ENCODE measurements around the gene ENG.

ENG gene

DNA sequence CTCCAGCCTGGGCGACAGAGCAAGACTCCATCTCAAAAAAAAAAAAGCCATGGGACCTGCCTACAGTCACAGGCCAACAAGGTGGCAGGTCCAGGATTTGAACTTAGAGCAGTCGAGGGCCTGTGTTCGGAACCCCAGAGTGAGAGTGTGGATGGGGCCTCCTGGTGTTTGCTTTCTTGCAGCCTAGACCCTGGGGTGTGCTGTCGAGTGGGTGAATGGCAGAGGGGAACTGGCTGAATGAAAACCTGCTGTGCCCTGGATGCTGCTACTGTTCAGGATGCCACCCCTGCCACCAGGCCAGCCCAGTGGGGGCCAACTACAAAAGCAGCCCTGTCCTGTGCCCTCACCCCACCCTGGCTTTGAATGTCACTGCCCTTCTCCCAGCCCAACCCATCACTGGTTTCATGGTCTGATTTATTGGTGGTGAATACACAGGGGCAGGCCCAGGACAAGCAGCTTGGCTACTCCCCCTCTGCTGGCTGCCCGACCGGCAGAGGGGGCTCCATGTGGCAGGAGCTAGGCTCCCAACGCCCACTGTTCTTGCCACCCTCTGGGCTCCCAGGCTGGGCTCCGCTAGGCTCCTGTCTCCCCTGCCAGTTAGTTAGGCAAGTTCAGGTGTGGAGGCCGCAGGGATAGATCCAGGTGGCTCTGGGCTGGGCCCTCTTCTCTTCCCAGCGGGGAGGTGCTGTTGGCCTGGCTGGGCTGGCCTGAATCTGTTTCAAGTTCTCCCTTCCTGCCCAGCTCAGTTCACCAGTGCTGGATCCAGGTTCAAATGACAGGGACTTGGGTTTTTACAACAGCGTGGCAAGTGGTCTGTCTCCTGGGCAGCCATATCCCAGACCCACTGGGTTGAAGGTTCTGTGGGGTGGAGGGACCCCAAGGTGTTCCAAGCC is 39.6 kb downstream of the ENG start:
- no peak for DNase-seq

DNA sequence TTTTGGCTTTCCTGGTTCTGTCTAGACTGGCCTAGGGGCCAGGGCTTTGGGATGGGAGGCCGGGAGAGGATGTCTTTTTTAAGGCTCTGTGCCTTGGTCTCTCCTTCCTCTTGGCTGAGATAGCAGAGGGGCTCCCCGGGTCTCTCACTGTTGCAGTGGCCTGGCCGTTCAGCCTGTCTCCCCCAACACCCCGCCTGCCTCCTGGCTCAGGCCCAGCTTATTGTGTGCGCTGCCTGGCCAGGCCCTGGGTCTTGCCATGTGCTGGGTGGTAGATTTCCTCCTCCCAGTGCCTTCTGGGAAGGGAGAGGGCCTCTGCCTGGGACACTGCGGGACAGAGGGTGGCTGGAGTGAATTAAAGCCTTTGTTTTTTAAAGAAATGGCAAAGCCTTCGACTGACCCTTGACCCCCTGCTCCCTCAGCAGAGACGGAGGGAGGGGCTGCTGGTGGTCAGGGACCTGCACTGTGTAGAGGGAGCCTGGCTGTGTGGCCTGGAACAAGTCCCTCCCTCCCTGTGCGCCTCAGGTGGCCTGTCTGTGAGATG is 40.7 kb downstream of the ENG start:
- DNase-seq = no peak

DNA sequence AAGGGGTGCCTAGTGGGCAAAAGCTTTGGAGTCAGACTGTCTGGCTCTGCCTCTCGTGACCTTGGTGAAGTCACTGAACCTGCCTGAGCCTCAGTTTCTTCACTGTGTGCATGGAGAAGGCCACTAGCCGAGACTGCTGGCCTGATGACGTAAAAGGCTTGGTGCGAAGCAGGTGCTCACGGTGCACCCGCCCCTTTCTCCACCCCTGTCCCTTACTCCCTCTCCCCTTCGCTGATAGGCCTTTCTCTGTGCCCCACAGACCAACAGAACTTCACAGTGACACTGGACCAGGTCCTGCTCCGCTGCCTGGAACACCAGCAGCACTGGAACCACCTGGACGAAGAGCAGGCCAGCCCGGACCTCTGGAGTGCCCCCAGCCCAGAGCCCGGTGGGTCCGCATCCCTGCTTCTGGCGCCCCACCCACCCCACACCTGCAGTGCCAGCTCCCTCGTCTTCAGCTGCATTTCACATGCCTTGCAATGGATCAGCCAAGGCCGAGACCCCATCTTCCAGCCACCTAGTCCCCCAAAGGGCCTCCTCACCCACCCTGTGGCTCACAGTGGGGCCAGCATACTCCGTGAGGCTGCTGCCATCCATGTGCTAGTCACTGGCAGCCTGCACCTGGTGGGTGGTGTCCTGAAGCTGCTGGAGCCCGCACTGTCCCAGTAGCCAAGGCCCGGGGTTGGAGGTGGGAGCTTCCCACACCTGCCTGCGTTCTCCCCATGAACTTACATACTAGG is 41.4 kb downstream of the ENG start:
- DNase-seq = no peak

DNA sequence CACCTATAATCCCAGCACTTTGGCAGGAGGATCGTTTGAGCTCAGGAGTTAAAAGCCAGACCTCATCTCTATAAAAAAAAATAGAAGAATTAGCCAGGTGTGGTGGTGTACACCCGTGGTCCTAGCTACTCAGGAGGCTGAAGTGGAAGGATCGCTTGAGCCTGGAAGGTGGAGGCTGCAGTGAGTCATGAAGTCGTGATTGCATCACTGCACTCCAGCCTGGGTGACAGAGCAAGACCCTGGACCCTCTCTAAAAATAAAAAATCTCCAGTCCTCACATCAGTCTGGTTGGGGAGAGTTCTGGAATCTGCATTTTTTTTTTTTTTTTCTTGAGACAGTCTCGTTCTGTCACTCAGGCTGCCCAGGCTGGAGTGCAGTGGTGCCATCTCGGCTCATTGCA is 42.4 kb downstream of the ENG start:
- no peak for DNase-seq

DNA sequence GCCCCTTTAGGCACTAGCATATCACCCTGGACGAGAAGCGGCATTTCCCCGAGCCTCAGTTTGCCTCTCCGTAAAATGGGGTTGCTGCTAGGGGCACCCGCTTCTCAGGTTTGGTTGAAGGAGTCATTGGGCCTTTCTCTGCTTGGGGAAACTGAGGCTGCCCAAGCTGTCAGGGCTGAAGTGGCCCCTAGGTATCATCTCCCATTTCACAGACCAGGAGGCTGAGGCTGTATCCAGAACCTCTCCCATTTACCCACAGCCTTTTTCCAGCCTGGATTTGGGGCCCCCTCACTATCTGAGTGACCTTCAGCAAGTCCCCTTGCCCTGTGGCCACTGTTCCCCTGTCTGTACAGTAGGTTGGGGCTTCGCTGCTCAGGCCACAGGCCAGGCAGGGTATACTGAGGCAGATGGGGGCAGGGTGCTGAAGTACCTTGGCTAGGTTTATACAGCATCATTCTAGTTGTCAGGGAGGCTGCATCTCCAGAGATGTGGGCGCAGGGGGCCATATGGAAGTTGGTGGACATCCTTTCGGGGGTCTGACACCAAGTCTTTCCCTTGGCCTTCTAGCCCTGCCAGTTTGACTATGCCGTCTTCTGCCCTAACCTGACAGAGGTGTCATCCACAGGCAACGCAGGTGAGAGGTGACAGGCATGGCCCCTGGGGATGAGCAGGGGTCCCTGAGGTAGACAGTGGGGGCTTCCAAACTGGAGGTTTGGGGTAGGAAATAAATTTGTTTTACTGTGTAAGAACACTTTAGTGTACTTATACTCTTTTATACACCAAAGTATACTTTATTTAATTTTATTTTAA is 43.9 kb downstream of the ENG start:
- DNase-seq = no peak

DNA sequence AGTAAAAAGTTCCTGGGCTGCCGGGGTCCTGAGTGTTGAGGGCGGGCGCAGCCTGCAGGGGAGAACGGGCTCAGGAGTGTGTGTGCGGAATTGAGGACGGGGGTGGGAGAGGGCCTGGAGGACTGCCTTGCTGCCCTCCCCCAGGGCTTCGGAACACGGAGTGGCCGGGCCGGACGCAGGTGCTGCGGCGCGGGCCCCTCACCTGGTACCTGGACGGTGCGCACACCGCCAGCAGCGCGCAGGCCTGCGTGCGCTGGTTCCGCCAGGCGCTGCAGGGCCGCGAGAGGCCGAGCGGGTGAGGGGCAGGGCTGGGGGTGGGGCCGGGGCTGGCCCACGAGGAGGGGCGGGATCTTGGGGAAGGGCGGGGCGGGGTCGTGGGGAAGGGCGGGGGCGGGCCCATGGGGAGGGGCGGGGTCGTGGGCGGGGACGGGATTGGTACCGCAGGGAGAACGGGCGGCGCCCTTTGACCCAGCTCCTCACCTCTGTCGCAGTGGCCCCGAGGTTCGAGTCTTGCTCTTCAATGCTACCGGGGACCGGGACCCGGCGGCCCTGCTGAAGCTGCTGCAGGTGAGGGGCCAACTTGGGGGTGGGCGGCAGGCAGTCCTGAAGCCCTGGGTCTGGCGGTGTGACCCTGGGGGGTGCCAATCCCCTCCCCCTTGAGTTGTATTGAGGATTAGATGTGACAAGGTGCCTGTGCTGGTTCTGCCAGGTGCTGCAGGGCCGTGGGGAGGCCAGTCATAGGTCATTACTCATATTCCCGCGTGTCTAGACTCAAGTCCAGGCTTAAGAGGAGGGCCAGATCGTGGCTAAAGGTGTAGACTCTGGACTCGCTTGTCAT is 44.7 kb downstream of the ENG start:
- DNase-seq = no peak

DNA sequence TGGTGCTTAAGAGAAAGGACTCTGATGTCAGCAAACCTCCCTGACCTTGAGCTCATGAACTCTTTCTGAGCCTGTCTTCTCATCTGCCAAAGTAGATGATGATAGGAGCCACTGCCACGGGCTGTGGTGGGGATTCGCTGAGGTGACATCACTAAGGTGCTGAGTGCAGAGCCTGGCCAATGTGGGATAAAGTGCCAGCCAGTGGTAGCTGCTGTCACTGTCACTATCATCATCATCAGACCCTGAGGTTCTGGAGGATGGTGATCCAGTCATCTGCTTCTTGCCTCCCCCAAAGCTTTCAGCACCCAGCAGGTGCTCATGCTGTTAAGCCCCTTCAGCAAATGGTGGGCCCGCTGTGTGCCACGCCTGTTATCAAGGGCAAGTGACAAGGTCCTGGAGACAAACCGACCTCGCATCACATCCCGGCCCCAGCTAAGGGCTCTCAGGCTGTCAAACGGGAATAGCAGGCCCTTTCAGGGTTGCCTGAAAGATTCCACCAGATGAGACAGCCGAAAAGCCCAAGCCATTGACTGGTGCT is 45.4 kb downstream of the ENG start:
- no peak for DNase-seq

DNA sequence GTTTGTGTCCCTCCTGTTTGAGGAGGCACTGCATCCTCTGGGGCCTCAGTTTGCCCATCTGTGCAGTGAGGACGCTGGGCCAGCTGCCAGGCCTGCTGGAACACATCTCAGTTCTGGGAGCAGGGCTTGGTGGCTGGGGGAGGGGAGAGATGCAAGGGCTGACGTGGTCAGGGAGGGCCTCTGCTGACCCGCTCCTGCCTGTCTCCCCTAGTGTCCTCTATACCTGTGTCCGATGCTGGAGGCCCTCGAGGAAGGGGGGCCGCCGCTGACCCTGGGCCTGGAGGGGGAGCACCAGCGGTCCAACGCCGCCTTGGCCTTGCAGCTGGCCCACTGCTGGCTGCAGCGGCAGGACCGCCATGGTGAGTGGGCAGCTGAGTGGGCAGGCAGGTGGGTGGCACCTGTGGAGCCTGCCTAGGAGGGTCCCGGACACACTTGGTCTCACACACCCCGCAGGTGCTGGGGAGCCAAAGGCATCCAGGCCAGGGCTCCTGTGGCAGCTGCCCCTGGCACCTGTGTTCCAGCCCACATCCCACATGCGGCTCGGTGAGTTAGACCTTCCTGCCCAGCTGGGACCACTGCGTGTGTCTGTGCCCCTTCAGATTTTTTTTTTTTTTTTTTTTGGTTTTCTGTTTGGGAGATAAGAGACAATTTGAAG is 46.0 kb downstream of the ENG start:
- DNase-seq = no peak

DNA sequence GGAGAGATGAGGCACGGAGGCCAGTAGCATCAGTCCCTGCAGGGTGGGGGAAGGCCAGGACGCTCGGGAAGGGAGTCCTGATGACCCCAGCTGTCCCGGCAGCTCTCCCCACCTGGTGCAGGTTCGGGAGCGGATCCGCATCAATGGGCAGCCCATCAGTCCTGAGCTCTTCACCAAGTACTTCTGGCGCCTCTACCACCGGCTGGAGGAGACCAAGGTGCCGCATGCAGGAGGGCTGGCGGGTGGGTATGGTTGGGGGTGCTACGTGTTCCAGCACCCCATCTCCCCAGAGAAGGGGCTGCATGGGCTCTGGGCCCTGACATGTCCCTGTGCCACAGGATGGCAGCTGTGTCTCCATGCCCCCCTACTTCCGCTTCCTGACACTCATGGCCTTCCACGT is 47.6 kb downstream of the ENG start:
- no peak for DNase-seq

DNA sequence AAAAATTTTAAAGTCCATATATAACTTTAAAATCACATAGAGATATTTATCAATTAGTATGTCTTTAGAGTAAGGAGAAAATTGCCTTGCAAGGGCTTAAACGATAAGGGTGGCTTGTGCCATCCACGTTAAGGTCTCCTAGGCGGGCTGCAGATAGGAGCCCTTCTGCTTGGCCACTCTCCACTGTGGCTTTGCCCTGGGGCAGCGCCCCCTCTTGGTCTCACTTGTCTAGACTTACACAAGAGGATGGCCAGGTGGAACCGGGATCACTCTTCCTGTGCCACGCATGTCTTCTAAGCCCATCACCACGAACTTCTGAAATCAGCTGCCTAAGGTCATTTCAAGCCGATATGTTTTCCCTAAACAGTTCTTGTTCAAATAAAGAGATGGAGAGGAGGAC is 48.8 kb downstream of the ENG start:
- DNase-seq = no peak

DNA sequence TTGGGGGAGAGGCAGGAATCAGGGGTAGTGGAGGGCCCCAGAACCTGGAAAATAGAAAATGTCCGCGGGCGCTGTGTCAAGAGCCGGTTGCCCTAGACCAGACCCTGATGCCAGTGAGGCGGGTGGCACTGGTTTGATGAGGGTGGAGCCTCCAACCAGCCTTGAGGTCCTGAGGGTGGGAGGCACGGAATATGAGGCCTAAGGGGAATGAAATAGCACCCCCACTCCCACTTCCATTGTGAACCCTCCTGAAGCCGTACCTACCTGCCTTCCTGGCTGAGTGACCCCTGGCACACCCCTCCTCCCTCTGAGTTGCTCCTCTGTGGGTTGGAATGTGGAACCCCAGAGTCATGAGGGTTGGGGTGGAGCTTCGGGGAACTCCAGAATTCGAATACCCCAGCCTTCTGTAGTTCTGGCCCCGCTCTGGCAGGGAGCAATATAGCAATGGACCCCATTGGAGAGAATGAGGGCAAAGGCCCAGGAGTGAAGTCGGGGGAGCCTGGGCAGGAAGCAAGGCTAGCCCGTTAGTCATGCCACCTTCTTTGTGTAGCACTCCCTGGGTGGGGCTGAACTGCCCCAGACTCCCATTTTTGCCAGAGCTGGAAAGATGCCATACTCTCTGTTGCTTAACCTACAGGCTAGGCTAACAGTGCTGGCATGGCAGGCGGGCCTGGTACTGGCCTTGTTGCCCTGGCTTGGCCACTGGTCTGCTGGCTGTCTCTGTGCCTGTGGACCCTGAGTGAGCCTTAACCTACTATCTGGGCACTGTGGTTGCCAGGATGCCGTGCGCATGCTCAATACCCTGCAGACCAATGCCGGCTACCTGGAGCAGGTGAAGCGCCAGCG is 50.7 kb downstream of the ENG start:
- DNase-seq = no peak

DNA sequence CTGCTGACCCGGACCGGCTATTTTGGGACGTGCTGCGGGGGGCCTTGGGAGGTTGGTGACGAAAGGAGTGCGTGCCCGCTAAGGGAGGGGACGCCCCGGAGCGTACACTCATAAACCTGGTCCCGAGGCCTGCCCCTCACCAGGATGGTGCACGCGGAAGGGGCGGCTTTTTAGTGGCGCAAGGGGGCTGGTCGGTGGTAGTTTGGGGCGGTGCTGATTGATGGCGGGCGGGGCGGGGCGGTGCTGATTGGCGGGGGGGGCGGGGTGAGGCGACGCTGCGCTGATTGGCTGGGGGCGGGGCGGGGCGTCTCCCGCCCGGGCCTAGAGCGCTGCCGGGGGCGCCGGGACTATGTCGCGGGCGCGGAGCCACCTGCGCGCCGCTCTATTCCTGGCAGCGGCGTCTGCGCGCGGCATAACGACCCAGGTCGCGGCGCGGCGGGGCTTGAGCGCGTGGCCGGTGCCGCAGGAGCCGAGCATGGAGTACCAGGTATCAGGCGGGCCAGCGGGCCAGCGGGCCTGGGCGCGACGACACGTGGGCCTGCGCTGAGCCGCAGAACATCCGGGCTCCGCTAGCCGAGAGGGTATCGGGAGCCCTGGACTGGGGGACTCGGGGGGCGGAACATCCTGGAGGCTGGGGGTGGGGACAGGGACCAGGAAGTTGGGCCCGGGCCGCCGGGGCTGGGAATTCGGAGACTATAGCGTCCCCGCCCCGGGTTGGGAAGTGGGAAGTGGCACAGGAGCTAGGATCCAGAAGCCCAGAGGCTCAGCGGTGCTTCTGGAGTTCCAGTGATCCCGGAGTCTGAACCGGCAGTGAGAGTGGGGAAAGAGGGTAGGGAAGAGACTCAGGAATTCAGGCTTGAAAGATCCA is 51.6 kb downstream of the ENG start, which contains the start of gene FPGS:
TSS of gene FPGS (plus strand) at position 307 of the 868 bp plus-strand sequence. CDS start at position 350, 43 bp downstream.
- peak; percentile 99 for DNase-seq

DNA sequence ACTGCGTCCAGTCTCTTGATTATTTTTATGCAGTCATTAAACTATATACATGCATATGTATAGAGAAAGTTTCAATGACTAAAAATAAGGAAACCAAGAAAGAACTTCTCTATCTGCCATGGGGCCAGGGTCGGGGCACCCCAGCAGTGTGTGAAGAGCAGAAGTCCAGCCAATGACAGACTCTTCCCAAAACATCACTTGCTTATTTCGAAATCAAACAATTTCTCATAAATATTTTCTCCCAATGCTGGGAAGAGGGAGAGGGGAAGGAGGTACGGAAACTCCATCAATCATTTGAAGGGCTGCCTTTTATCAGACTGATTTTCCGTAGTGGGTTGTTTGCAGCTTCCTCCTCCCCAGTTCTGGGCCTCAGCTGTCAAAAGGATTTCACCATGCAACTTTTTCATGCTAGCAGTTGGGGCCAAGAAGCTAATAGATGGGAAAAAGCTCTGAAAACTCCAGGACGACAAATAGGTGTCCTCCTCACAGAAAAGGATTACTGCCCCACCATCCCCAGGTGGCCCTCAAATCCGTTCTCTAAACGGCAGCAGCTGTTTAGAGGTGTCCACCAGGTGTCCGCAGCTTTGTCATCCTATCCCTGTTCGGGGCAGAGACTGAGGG is 52.4 kb downstream of the ENG start:
- DNase-seq = peak; percentile 82

DNA sequence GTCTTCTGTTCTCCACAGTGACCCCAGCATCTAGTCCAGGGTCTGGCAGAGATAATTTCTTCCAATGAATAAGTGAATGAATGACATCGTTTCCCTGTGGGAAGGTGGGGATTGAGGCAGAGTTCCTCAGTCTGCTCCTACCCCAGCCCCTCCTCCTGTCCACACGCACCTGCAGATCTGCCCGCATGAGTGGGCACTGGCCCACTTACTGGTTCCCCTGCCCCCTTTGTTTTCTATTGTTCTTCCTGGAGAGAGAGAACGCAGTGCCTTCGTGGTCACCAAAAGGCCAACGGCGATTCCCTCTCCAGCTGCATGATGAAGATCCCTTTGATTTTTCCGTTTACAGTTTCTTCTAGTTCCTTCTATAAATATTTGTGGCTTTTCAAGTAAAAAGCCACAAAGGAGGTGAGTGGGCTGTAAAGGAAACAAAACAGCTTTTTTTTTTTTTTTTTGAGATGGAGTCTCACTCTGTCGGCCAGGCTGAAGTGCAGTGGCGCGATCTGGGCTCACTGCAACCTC is 57.5 kb downstream of the ENG start:
- no peak for DNase-seq

DNA sequence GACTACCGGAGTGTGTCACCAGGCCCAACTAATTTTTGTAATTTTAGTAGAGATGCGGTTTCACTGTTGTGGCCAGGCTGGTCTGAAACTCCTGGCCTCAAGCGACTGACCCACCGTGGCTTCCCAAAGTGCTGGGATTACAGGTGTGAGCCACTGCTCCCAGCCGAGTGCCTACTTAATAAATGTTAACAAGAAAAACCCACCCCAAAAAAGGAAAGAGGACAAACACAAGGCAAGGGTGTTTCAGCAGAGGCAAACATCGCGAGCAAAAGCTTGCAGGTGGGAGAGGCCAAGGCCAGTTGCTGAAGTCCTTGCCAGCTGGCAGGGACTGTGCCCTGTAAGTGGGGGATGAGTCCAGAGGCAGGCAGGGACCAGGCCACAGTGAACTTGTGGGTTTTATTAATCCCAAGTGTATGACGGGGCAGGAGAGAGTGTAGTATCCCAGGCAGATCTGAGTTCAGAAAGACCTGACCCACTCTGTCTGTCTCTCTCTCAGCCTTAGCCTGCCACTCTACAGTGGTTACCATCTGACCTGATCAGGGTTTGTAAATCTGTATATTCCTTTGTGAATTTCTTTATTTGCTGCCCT is 58.1 kb downstream of the ENG start:
- DNase-seq = no peak

DNA sequence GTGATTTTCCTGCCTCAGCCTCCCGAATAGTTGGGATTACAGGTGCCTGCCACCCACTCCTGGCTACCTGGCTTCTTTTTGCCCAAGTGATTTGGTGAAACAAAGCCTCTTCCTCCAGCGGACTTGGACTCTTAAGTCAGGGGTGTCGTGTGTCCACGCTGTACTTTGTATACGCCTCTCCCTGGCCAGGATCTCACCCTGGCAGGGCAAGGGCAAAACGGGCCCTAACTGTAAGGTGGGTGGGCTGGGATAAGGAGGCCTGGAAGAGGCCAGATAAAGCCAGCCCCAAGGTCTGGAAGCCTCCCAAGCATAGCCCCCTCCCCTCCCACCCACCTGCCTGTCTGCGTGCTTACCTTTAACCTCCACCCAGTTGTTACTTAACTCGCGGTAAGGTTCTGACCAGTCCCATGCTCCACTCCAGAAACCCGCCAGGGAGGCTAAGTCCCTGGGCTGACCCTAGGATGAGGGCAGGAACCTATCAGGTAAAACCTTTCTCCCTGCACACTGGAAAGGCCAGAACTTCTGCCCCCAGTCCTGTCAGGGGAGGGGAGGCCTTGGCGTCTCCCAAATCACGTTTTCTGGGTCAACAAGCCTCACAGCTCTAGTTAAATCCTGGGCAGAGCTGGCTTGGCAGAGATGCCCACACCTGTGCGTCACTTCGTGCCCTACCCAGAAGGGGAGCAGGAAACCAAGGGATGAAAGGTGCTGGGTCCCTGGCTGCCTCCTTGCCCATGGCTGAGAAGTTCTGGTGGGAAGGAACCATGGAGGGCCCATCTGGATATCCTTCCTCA is 60.3 kb downstream of the ENG start:
- DNase-seq = no peak

Measured in right kidney (tissue), 1 donor.